GM12878 (cell line): ENCODE results near the gene MGME1. TPM values are rescaled to one million over a fixed set of nuclear protein-coding genes. Genes with fewer than 3 reads are reported as not detected.

ENCODE experiments used
- ATF3 ChIP-seq: IDR thresholded peaks from 2 replicates; pipeline ENCODE4 v1.6.1; 2011; ENCODE audit warnings: low read depth, mild to moderate bottlenecking, low read length, moderate library complexity, borderline replicate concordance; ENCODE audit errors: extremely low read depth
- BCLAF1 ChIP-seq: fragments of 450-650 bp; IDR thresholded peaks from 2 replicates; pipeline ENCODE4 v1.6.1; 2017; ENCODE audit warnings: antibody characterized with exemption, mild to moderate bottlenecking, moderate library complexity
- DPF2 ChIP-seq: fragments of 450-650 bp; IDR thresholded peaks from 2 replicates; pipeline ENCODE4 v1.6.1; 2017; ENCODE audit warnings: mild to moderate bottlenecking
- EED ChIP-seq: sonication (generic); IDR thresholded peaks from 2 replicates; pipeline ENCODE4 v1.6.1; 2016; ENCODE audit warnings: antibody characterized with exemption, low read depth
- ELK1 ChIP-seq: IDR thresholded peaks from 2 replicates; pipeline ENCODE4 v1.6.1; 2012; ENCODE audit warnings: low read depth, low read length, improper control_type of control experiment
- EZH2 ChIP-seq: IDR thresholded peaks from 2 replicates; pipeline ENCODE4 v1.6.1; 2012; ENCODE audit warnings: low read depth, mild to moderate bottlenecking, control low read depth, inconsistent platforms, low read length, borderline replicate concordance; ENCODE audit not compliant: control insufficient read depth
- GABPA ChIP-seq: IDR thresholded peaks from 2 replicates; pipeline ENCODE4 v1.6.1; 2014; ENCODE audit warnings: antibody characterized with exemption, low read depth, mild to moderate bottlenecking, inconsistent platforms
- HSF1 ChIP-seq: fragments of 150-350 bp; IDR thresholded peaks from 2 replicates; pipeline ENCODE4 v1.6.1; 2014; ENCODE audit warnings: mild to moderate bottlenecking, low read depth, low read length
- IKZF1 ChIP-seq: fragments of 450-650 bp; conservative IDR thresholded peaks from 2 replicates; pipeline ENCODE4 v1.6.1; 2017; ENCODE audit warnings: antibody characterized with exemption, mild to moderate bottlenecking
- NFIC ChIP-seq: IDR thresholded peaks from 2 replicates; pipeline ENCODE4 v1.6.1; 2012; ENCODE audit warnings: low read depth, mild to moderate bottlenecking, inconsistent platforms, low read length, moderate library complexity
- PAX5 ChIP-seq: IDR thresholded peaks from 2 replicates; pipeline ENCODE4 v1.6.1; 2011; ENCODE audit warnings: low read depth, low read length, borderline replicate concordance
- PBX3 ChIP-seq: IDR thresholded peaks from 2 replicates; pipeline ENCODE4 v1.6.1; 2011; ENCODE audit warnings: mild to moderate bottlenecking, low read depth, low read length, moderate library complexity; ENCODE audit not compliant: insufficient replicate concordance
- RB1 ChIP-seq: fragments of 450-650 bp; formaldehyde crosslinking; IDR thresholded peaks from 2 replicates; pipeline ENCODE4 v1.6.1; 2017; ENCODE audit warnings: mild to moderate bottlenecking, borderline replicate concordance
- SMAD5 ChIP-seq: IDR thresholded peaks from 2 replicates; pipeline ENCODE4 v1.6.1; 2016; ENCODE audit warnings: antibody characterized with exemption, low read depth
- SREBF1 ChIP-seq: IDR thresholded peaks from 2 replicates; pipeline ENCODE4 v1.6.1; 2012; ENCODE audit warnings: mild to moderate bottlenecking, low read length
- TBL1XR1 ChIP-seq: IDR thresholded peaks from 2 replicates; pipeline ENCODE4 v1.6.1; 2012; ENCODE audit warnings: low read depth, low read length, improper control_type of control experiment
- TCF12 ChIP-seq: IDR thresholded peaks from 2 replicates; pipeline ENCODE4 v1.6.1; 2011; ENCODE audit warnings: low read depth, mild to moderate bottlenecking, low read length
- ZNF592 ChIP-seq: fragments of 450-650 bp; IDR thresholded peaks from 2 replicates; pipeline ENCODE4 v1.6.1; 2017; ENCODE audit warnings: mild to moderate bottlenecking, moderate library complexity
- ZZZ3 ChIP-seq: IDR thresholded peaks from 2 replicates; pipeline ENCODE4 v1.6.1; 2011; ENCODE audit warnings: low read depth; ENCODE audit not compliant: control insufficient read depth, insufficient read length
- polyA plus RNA-seq, 11 experiments: library from polyadenylated mRNA; depleted of rRNA in 4 of 11; unstranded in 6 of 11; stranded (reverse) in 5 of 11; fragments of >200 nt; fragmentation: Nextera tagmentation in 4 of 11; fragmentation: Illumina TruSeq in 1 of 11; extraction: Ambion mirVana in 4 of 11; extraction: Trizol in 1 of 11; gene quantifications; 1 replicate in 1 of 11; 2 replicates in 10 of 11; pipeline versions ENCODE4 v1.2.1 to v1.2.3, GENCODE V29; 2011 to 2016; ENCODE audit warnings: inconsistent platforms in 2 of 11, missing spikeins in 2 of 11, low read depth in 1 of 11
- total RNA-seq, 4 experiments: library from RNA; depleted of rRNA in 3 of 4; stranded (reverse); fragments of >200 nt in 3 of 4; fragmentation: Illumina TruSeq in 1 of 4; extraction: Trizol in 1 of 4; gene quantifications; 2 replicates each; pipeline versions ENCODE4 v1.2.1 to v1.2.3, GENCODE V29; 2013 to 2021

MGME1 gene
- total and polyA plus RNA-seq, 10 of the 15 experiments (the other 5 are each of a cell fraction or from before 2014, with no cell fraction given): 13.4 to 44.8 (median 30.6) TPM

GRCh38 chr20:17969884-17970409, 1.1 kb downstream of the MGME1 start (continued):
- TF ChIP-seq RB1 (no peak), HSF1 (no peak), EED (peak; percentile 64; the same call in 1 of the 2 replicates), PBX3 (no peak), BCLAF1 (no peak), TCF12 (no peak), ELK1 (no peak), SREBF1 (no peak), DPF2 (peak; percentile 12; the same call in 1 of the 2 replicates), ZNF592 (no peak), NFIC (peak; percentile 40; the same call in 1 of the 2 replicates), SMAD5 (peak; percentile 82), EZH2 (no peak), ATF3 (no peak), GABPA (peak; percentile 53; the same call in 1 of the 2 replicates), PAX5 (peak; percentile 24; the same call in 1 of the 2 replicates), ZZZ3 (no peak), TBL1XR1 (no peak), IKZF1 (peak; percentile 25)
